ENCODE results near the gene MYO10.

GRCh38 chr5:16704945-16705344 lies 231.1 kb downstream of the MYO10 start:
- no peak for TF ChIP-seq SIN3A (IDR thresholded peaks at IDR 0.05; ENCODE audit: borderline replicate concordance, insufficient read depth, low read depth, low read length)
- TF ChIP-seq CTCF (IDR thresholded peaks at IDR 0.05): no peak
- TF ChIP-seq POLR2AphosphoS5 (IDR thresholded peaks at IDR 0.05; ENCODE audit: low read depth, low read length): no peak
- no peak for TF ChIP-seq TCF7L2 (IDR thresholded peaks at IDR 0.05; ENCODE audit: low read depth, low read length)
- TF ChIP-seq REST (IDR thresholded peaks at IDR 0.05; ENCODE audit: insufficient read depth in 1 of 2, low read depth in 2 of 2, low read length in 1 of 2): no peak

All from Panc1 (cell line).